Effector memory CD4-positive, alpha-beta T cell (primary cell): ENCODE data around the gene KCNA2.

Experiments
- DNase-seq, 3 donors: peaks; one replicate each; pipeline ENCODE4 v3.0.0-alpha.2; 2020
- H3K27ac ChIP-seq: 2 replicates; pipeline ENCODE4 v1.7.0; 2013; ENCODE audit warnings: mild to moderate bottlenecking, low read length, moderate library complexity; ENCODE audit not compliant: insufficient read depth, poor library complexity, severe bottlenecking
- H3K27me3 ChIP-seq: replicated peaks from 2 replicates; pipeline ENCODE4 v1.7.0; 2013; ENCODE audit warnings: mild to moderate bottlenecking, low read length; ENCODE audit not compliant: insufficient read depth, control insufficient read depth, poor library complexity, severe bottlenecking
- H3K36me3 ChIP-seq: 2 replicates; pipeline ENCODE4 v1.7.0; 2013; ENCODE audit warnings: mild to moderate bottlenecking, low read length, moderate library complexity; ENCODE audit not compliant: control insufficient read depth, insufficient read depth
- H3K4me1 ChIP-seq: 2 replicates; pipeline ENCODE4 v1.7.0; 2013; ENCODE audit warnings: low read length, mild to moderate bottlenecking; ENCODE audit not compliant: control insufficient read depth, insufficient read depth, poor library complexity, severe bottlenecking
- H3K4me3 ChIP-seq: 2 replicates; pipeline ENCODE4 v1.7.0; 2013; ENCODE audit warnings: low read length, low read depth, mild to moderate bottlenecking; ENCODE audit not compliant: insufficient read depth, poor library complexity, severe bottlenecking
- H3K9me3 ChIP-seq: 2 replicates; pipeline ENCODE4 v1.7.0; 2013; ENCODE audit warnings: mild to moderate bottlenecking, low read length, moderate library complexity; ENCODE audit not compliant: control insufficient read depth

The KCNA2 gene

DNA sequence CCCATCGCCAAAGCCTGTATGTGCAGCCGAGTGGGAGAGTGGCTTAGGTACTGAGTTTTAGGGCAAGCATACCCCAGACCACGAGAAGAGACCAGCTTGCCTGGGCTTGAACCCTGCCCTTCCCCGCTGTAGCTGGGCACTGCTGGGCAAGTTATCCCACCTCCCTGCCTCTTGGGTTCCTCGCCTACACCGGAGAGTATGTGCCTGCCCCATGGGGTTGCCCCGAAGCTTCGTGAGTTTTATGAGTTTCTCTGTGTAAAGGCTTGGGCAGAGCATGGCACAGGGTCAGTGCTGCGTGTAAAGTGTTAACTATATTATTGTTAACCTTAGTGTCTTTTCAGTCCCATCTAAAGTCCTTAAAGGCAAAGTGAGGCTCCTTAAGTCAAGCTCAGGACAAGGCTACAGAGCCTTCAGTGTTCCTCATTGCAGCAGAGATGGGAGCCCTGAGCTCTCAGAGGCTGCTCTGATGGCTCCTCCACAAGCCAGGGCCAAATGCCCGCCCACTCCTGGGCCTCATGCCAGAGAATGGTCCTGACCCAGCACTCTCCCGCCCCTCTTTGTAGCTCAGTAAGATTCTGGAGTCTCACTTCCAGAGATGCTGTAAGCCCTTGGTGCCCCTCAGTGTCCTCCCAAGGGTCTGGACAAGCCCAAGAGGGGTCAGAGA lies 50.2 kb downstream of the KCNA2 start:
- Histone ChIP-seq H3K36me3 (no peaks in the 10 kb centered on the region), H3K4me1 (no peaks in the 10 kb centered on the region), H3K27ac (no peak overlapping the region), H3K27me3 (peaks cover 16% of the 10 kb centered on the region), H3K9me3 (no peaks in the 10 kb centered on the region), H3K4me3 (peak overlapping the region; percentile 46)
- no peak for DNase-seq

DNA sequence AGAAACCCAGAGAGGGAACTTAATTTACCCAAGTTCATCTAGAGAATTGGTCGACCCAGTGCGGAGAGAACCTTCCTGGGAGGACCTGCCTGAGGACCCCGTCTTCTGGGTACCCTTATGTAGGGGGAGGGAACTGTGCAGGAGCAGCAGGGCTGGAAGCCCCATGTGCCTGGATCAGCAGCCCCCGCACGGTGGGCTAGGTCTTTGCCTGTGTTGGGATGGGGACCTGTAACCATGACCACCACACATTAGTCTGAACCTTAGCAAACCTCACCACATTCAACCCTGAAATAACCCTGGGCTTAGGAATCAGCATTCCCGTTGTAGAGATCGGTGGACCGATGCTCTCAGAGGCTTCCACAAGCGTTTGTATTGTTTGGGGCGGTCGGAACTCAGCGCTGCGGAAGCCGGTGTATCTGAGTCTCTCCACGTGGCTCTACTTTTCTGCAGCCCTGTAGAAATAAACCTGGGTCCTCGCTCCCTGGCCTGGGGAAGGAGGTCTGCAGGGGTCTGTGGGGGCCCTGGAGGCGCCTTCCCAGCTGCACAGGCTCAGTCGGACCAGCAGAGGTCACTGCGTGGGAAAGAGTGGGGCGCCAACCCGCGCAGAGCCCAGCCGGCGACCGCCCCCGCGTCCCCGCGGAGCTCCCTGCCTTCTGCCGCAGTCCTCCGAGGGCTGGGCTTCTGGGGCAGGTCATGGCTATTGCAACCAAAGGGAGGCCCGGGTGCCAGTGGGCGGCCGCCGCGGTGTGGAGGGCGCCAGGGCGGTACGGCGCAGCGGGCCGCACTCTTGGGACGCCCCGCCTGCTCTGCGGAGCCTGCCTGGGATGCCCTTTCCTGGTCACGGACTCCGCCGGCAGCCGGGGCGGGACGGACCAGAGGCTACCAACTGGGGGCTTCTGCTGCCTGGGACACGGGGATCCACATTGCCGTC lies 51.0 kb downstream of the KCNA2 start:
- no peaks in the 10 kb centered on the region for H3K4me1 ChIP-seq
- DNase-seq = peak; percentile 13 to 19 (median 18)
- H3K4me3 ChIP-seq = peak overlapping the region; percentile 46
- H3K36me3 ChIP-seq = no peaks in the 10 kb centered on the region
- H3K9me3 ChIP-seq = no peaks in the 10 kb centered on the region
- peaks cover 16% of the 10 kb centered on the region for H3K27me3 ChIP-seq
- no peak overlapping the region for H3K27ac ChIP-seq

DNA sequence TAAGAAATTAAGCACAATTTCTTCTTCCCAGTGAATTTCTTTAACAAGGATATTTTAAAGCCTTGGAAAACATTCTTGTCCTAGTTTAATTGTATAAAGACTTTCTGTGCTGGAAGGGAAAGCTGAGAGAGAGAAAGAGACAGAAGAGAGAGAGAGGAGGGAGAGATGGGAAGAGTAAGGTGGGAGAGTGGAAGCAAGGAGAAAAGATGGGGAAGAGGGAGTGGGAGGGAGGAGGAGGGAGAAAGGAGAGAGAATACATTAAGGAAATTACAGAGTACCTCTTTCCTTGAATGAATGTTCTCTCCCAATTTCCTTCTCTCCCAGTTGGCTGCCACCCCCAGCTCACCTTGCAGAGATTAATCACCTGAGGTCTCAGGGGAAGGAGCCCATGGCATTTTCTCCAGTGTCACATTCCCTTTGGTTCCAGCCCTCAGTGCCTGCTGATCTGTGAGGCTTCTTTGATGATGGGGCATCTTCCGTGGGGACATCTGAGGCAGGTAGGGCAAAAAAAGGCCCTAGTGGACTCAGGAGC lies 54.8 kb downstream of the KCNA2 start:
- peaks cover 16% of the 10 kb centered on the region for H3K27me3 ChIP-seq

DNA sequence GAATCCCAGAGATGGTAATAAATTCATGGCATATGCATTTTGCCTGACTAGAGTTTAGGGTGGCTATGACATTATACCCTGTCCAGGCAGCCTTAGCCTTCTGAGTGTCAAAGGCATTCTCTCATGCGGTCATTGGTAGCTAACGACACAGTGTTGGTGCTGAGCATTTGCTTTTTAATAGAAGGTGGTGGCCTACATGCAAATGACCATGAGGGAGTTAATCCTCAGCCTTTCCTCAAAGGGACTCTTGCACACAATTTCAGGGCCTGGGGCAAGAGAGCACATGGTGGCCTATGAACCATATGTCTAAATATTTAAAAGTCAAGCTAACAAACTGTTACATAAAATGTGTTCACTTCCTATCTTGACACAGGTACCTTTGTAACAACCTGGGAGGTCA lies 56.3 kb downstream of the KCNA2 start:
- Histone ChIP-seq H3K9me3 (no peaks in the 10 kb centered on the region), H3K4me1 (no peaks in the 10 kb centered on the region), H3K4me3 (no peak overlapping the region), H3K27ac (no peak overlapping the region), H3K36me3 (no peaks in the 10 kb centered on the region), H3K27me3 (peaks cover 7% of the 10 kb centered on the region)
- DNase-seq = no peak

More for the DNA sequence above, 54.8 kb downstream of the KCNA2 start:
- Histone ChIP-seq H3K36me3 (no peaks in the 10 kb centered on the region), H3K4me1 (no peaks in the 10 kb centered on the region), H3K27ac (no peak overlapping the region), H3K4me3 (no peak overlapping the region), H3K9me3 (no peaks in the 10 kb centered on the region)
- no peak for DNase-seq

DNA sequence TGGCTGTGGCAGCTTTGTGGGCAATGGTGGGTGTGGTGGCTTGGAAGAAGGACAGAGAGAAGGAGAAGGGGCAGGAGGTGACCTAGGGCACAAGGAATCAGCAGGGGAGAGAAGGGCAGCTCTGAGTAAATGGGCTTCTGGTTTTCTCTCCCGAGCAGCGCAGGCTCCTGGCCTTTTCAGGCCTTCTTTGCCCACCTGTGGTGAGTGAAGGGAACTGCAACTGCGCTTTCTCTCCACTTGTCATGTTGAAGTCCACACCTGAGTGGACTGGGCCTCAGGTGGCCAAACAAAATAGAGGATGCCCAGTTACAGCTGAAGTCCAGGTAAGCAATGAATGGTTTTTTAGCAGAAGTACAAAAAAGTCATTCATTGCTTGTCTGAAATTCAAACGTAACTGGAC lies 57.8 kb downstream of the KCNA2 start:
- H3K4me1 ChIP-seq = no peaks in the 10 kb centered on the region
- H3K36me3 ChIP-seq = no peaks in the 10 kb centered on the region
- no peak overlapping the region for H3K4me3 ChIP-seq
- H3K27ac ChIP-seq = no peak overlapping the region
- peaks cover 4% of the 10 kb centered on the region for H3K27me3 ChIP-seq
- DNase-seq = no peak
- no peaks in the 10 kb centered on the region for H3K9me3 ChIP-seq

DNA sequence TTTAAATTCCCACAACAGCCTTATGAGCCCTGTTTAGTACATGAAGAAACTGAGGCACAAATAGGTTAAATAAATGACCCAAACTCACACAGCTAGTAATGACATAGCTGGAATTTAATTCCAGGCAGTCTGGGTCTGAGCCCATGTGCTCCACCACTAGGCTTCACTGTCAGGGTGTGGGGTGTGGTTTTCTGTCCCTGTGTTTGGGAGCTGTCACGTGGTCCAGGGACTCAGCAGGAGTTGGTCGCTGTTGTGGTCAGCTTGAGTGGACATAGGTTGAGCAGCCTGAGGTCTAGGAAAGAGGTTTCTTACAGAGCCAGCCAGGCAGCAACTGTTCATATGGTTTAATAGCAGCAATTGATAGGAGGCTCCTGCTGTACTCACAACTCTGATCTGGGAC lies 59.1 kb downstream of the KCNA2 start:
- H3K9me3 ChIP-seq = no peaks in the 10 kb centered on the region
- H3K27me3 ChIP-seq = peaks cover 4% of the 10 kb centered on the region
- no peak for DNase-seq
- no peaks in the 10 kb centered on the region for H3K4me1 ChIP-seq
- no peak overlapping the region for H3K27ac ChIP-seq
- no peak overlapping the region for H3K4me3 ChIP-seq
- no peaks in the 10 kb centered on the region for H3K36me3 ChIP-seq

DNA sequence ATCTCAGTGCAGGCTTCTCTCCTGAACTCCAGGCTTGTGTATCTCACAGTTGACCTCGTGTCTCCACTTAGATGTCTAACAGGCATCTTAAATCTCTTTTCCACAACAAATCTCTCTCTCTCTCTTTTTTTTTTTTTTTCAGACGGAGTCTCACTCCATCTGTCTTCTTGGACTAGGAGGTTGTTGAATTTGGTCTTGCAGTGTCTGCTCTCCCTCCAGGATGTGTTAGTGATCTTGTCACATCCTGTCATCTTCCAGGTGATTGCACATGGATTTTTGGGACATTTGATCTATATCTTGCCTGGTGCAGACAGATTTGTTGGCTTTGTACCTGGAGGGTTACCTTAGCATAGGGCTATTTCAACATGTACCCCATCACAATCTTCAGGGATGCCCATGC lies 60.7 kb downstream of the KCNA2 start:
- Histone ChIP-seq H3K27ac (no peak overlapping the region), H3K36me3 (no peaks in the 10 kb centered on the region), H3K27me3 (no peaks in the 10 kb centered on the region), H3K4me3 (no peak overlapping the region), H3K4me1 (no peaks in the 10 kb centered on the region), H3K9me3 (no peaks in the 10 kb centered on the region)
- no peak for DNase-seq

DNA sequence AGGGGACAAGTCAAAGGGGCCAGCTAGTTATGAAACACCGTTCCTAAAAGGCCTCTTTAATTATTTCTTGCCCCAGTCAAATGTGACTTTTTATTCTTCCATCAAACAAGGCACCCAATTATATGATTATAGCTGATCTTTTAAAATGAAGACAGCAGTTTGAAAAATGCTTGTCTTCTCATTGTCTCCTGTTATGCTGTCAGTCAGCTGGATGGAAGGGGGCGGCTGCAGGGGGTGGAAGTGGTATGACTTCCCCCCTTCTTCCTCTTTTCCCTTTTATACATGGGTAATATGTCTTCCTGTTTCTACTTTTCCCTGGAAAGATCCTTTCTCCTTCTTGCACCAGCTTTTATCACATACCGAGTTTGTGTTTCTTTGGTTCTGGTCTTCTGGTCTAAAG lies 61.4 kb downstream of the KCNA2 start:
- Histone ChIP-seq H3K27ac (no peak overlapping the region), H3K36me3 (no peaks in the 10 kb centered on the region), H3K9me3 (no peaks in the 10 kb centered on the region), H3K4me3 (no peak overlapping the region), H3K4me1 (no peaks in the 10 kb centered on the region), H3K27me3 (no peaks in the 10 kb centered on the region)
- no peak for DNase-seq
